Activated CD4-positive, alpha-beta T cell treated with anti-CD3 and anti-CD28 coated beads, Interleukin-2, amount 50 U/mL, for 24 hours (primary cell): ENCODE results near the gene PIEZO1.

Experiments used
- DNase-seq, 2 donors: peaks; one replicate each; pipeline ENCODE4 v3.0.0-alpha.2; 2020; ENCODE audit warnings: low read depth in 1 of 2, low spot score in 1 of 2

Gene PIEZO1

DNA sequence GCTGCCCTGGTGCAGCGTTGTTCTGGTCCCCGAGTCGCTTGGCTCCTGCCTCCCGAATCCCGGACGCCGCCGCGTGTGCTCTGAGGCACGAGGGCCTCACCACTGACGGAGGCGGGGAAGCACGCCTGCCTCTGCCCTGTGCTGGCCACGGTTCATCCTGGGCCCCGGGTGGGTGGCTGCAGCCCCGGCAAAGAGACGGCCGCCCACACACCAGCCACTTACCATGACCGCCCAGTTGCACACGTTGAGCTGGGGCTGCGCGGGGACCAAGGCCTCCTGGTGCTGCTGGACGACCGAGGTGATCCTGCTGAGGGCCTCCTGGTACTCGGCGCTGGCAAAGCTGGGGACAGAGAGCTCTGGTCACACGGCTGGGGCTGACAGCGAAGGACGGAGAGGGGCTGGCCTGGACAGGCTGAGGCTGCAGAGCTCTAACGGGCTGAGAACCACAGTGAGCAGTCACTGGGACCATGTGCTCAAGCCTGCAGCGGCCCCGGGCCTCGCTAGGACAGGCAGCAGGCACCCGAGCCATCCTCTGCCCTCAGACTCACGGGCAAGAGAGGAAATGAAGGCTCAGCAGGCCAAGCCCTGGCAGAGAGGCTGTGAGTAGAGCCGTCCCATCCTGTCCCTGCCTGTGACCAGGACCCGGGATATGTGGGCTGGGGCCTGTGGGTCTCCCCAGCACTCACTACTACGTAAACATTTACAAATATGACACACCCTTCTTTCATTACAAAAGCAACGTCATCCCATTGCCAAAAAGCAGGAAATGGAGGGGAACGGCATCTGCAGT, 33.0 kb upstream of the PIEZO1 start:
- no peak for DNase-seq

DNA sequence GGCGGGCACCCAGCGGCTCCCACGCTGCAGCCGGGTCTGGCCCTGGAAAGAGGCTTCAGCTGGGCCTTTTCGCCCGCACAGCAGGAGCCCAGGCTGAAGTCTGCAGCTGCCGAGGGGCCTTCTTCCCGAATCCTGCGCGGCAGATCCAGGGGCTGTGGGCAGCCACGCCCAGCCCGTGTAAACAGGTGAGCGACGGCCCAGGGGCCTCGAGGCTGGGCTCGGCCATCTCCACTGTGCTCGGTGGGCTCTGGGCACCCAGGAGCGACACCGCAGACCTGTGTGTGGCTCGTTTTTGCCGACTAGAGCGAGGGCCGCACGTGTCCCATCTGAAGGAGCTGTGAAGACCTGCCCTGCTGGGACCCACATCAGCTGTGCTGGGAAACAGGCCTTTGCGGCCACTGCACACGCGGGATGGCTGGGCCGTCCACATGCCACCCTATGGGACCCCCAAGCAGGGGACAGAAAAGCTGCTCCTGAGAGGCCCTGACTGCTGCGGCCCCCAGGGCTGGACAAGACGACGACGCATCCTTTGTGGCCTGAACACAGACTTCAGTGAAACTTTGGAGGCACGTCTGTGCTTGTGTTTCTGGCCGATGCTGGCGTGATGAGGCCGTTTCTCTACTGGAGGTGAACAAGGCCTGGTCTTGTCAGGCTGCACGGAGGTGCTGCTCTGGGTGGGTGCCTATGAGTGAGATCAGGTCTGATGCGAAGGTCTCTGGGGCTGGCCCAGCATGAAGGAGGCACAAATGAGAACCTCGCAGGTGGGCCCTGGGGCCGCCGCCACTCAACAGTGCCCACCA, 31.9 kb upstream of the PIEZO1 start:
- DNase-seq = no peak

DNA sequence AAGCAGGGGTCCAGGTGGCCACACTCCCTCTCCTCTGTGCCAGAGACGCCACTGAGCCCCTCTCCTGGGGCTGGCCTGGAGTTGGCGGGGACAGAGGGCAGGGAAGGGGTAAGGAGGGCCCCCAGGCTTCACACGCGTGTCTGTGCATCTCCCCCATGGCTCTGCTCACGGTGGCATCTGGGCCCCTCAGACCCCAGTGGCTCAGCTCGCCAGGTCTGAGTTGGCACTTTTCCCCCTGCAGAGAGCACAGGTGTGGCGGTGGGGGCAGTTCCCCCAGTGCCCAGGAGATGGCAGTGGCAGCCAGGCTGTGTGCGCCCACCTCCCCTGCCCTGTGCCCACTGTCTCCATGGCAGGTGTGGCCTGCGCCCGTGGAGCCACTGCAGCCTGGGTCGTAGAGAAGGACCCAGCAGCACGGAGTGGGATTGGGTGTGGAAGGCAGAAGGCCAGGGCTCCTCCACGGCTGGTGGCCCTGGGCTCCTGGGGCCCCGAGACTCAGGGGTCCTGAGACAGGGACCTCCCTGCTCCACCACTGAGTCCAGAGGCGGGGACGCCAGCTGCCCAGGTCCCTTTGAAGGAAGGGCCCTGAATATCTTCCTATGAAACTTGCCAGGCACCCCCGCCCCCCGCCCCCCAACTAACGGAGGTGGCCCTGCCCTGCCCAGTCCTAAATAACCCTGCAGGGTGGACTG, 31.0 kb upstream of the PIEZO1 start:
- no peak for DNase-seq

DNA sequence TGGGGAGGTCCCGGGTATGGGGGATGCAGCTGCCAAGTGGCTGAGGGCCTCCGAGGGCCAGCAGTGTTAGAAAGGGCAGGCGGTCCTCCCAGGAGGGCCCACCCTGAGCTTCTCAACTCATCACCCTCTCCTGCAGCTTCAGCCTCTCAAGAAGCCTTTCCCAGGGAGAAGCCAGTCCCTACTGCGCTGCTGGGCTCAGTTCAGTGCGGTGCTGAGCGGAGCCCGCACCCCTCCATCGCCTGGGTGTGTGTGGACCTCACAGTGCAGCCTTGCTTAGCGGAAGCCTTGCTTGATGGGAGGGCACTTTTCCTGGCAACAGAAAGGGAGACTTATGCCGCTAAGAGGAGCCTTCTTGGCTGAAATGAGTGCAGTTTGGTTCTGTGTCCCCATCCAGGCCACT, 30.2 kb upstream of the PIEZO1 start:
- no peak for DNase-seq

DNA sequence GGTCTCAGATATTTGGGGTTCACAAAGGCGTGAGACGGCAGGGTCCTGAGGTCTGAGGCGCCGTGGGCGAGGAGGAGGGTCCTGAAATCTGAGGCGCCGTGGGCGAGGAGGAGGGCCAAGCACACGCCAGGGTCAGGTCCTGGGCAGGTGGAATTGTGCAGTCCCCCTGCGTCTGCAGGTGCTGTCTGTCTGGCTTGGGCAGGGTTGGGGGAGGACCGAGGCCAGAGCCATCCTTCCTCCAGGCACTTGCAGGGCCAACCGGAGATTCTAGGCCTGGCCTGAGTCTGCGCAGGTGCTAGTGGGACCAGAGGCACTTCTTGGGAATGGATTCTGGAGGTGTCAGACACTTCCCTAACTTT, 29.1 kb upstream of the PIEZO1 start:
- no peak for DNase-seq

DNA sequence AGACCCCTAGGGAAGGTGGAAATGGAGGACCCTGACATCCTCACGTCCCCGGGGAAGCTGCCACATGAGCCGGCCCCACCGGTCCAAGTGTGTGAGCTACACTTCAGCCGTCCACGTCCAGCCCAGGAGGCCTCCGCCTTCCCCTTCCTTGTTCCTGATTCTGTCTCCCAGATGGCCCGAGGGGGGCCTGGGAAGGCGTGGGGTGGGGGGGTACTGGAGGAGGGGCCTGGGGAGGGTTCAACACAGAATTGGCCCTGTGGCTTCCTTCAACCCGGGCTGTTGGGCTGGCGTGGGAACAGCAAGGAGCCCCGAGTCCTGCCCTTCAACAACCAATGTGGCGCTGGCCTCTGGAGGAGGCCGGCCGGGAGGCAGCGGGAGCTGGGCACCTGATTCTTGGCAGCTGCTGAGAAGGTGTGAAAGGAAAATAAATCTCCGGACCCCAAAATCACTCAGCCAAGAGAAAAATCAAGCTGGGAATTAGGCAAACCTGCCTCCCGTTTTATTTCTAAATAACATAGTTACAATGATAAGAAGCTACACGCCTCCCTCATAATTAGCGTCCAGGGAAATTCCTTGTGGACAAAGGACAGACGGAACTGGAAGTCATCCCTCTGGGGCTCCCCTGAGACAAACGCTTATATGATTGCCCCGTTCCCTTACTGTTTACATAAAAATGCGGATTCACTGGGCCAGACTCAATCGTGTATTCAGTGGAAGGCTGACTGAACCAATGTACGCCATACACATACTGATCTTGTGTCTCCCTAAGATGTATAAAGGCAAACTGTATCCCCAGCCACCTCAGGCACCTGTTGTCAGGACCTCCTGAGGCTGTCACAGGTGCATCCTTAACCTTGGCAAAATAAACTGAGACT, 28.5 kb upstream of the PIEZO1 start:
- DNase-seq = no peak

DNA sequence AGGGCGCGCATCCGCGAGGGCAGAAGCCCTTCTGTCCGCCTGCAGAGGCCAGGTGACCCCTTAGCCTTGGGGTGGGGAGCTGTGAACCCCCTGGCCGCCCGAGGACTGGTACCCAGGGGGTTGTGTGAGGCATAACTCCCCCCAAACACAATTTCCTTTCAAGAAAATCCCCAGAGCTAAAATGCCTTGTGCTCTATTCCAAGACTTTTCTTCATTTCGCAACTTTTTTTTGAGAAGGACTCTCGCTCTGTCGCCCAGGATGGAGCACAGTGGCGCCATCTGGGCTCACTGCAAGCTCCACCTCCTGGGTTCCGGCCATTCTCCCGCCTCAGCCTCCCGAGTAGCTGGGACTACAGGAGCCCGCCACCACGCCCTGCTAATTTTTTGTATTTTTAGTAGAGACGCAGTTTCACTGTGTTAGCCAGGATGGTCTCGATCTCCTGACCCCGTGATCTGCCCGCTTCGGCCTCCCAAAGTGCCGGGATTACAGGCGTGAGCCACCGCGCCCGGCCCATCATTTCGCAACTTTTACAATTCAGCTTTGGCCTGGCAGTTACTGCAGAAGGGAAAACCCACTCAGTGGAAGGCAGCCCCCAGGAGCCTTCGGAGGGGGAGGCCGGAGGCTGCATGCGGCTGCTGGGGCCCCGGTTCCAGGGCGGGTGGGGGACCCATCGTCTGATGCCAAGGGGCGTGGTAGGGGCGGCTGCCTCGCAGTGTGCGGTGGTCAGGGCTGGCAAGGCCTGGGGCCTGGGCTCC, 27.7 kb upstream of the PIEZO1 start:
- no peak for DNase-seq

DNA sequence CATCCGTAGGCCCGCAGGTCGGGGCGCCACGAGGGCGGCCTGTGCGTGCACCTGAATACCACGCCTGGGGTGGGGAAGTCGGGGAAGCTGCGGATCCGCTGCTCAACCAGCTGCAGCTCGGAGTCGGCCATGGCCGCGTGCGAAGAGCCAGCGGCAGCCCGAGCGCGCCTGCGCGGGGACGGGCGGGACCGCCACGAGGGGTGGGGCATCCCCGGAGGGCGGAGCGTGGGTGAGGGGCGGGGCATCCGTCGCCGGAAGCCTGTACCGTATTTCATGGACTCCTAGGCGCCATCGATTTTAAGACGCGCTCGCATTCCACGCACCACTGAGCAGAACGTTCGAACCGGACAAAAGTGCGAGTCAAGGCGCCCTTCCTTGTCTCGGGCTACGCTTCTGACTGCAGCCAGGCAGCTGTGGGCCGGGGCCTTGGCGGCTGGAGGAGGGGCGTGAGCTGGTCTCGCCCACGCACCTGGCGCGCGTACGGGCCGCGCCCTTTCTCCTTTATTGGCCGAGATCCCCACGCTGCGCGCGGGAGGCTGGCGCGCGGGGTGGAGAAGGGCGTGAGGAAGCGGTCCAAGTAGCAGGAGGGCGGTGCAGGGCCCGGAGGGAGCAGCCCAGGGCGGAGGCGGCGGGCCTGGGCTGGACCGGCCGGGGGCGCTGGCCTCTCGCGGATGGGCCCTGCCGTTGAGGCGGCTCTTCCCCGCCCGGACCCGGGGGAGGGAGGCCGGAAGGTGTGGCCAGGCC, 26.9 kb upstream of the PIEZO1 start, which contains the start of gene APRT:
TSS of gene APRT (minus strand) at position 160 of the 744 bp plus-strand sequence. CDS start at position 131, 29 bp downstream.
- peak; percentile 96 to 99 for DNase-seq

DNA sequence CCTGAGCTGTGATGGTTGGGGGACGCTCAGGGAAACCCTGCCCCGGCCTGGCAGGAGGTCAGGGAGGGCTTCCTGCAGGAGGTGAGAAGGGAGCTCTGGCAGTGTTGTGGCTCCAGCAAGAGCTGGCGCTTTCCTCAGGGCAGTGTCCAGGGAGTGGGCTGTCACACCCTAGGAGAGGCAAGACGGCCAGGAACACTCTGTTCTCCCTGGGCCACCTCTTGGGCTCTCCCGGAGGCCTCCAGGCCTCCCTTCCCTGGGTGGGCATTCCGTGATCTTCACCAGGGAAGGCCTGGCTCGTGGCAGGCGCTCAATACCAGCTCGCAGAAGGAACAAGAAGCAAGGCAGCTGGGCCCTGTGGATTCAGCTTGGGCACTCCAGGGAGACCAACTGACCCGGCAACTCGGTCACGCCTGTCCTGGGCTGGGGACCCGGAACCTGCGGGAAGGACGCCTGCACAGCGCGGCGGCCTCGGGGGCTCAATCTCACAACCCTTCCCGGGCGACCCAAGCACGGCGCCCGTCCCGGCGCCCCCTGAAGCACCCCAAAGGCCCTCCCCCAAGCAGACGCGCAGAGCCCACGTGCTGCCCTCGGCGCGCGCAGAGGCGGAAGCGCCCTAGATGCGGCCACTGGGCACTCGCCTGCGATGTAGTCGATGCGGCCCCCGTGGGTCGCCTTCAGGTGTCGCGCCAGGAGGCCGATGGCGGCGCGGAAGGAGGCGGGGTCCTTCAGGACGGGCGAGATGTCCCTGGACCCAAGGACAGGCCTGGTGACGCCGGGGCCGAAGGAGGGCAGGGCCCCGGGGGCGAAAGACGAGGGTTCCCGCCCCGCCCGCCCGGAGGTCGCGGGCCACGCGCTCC, 26.1 kb upstream of the PIEZO1 start:
- peak in 1 of 2 donors; percentile 59 for DNase-seq

DNA sequence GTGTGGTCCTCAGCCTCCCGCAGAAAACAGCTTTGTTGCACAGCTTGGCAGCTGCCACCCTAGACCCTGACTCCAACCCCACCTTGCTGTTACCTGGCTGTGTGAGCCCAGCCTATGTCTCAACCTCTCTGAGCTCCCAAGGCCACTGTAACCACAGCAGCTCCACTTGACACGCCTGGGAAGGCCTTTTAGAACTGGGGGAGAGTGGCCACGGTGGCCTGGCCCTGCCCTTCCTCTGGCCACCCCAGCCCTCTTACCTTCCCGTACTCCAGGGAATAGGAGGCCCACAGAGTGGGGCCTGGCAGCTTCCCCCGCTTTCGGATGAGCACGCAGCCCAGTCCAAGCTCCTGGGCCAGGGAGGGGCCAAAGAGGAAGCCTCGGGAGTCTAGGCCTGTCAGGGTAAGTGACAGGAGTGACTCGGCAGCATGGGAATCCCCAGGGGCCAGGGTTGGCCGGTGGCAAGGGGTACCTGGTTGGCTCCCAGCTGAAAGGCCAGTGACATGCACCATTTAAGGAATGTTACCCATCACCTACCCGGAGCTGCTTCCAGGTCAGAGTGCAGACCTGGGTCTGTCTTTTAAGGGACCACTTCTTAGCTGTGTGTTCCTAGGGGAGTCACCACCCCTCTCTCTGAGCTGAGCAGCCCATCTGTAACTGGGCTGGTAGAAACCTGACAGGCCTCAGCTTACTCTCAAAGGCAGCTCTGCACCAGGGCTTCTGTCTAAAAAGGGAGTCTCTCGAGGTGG, 25.3 kb upstream of the PIEZO1 start:
- no peak for DNase-seq

DNA sequence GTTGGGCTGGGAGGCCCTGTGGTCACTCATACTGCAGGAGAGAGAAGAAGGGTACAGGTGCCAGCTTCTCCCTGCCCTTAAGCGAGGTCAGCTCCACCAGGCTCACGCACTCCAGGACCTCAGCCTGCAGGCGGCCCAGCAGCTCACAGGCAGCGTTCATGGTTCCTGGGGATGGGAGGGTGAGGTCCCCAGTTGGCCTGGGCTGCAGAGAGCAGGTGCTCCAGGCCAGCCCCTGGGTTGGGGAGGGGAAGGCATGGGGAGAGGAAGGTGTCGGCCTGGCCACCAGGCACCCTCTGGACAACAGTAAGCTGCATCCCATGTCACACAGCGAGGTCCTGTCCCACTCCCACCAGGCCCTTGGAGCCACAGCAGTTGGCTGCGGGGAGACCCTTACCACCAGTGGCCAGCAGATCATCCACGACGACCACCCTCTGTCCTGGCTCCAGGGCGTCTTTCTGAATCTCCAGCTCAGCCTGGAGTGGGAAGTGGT, 24.7 kb upstream of the PIEZO1 start:
- DNase-seq = no peak

DNA sequence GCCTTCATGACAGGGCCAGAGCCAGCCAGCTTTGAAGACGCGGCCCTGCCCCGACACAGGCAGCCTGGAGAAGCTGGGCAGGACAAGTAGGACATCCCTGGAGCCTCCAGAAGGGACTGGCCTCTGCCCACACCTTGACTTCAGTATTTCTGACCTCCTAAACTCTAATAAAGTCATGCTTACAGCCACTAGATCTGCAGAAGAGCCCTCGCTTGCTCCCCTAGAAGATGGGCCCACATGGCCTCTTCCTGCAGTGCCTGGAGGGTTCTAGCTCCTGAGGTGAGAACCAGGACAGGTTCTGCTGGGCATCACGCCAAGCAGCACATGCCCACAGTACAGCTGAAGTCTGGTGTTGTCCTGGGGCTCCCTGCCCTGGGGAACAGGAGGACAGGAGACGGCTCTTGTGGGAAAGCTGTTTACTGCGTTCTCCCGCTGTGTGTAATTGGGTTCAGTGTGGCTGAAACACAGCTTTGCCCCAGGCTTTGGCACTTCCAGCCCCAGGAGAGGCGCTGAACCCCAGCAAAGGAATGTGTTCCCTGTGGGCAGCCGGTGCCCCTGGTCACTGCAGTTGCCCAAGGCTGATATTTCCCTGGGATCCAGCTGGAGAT, 24.2 kb upstream of the PIEZO1 start:
- DNase-seq = no peak

DNA sequence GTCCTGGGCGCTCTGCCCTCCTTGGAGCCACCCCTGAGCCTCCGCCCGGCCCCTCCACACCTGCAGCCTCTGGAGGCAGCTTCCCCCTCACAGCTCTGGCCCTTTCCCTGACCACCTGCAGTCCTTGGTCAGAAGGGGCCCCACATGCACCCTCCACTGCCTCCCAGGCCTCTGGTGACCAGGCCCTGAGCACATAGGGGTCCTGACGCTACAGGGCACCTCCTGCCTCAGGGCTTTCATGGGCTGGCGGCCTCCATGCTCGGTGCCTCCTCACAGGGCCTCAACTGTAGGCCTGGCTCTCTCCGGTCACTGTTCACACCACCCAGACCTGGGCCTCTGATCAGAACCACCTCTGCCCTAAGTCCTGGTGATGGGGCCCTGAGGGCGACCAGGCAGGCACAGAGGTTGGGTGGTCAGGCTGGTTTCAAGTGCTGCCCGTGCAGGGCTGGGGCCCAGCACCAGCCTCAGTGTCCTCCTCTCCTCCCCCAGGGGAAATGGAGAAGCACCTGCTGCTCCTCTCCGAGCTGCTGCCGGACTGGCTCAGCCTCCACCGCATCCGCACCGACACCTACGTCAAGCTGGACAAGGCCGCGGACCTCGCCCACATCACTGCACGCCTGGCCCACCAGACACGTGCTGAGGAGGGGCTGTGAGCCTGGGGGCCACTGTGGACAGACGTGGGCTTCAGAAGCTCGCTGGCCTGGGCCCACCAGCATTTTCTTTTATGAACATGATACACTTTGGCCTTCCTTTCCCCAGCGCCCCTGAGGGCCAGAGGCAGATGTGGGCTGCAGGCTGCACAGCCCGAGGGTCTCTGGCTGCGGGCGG, 22.8 kb upstream of the PIEZO1 start:
- no peak for DNase-seq

DNA sequence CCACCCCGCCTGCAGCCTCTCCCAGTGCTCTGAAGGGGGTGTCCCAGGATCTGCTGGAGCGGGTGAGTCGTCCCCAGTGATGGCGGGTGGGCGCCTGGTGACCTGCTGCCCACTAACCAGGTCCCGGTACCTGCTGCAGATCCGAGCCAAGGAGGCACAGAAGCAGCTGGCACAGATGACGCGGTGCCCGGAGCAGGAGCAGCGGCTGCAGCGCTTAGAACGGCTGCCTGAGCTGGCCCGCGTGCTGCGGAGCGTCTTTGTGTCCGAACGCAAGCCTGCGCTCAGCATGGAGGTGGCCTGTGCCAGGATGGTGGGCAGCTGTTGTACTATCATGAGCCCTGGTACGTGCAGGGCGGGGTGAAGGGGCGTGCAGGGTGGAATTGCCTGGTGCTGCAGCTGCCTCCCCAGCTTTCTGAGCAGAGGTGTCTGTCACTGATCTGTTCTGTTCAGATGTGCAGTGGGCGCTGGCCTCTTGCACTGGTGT, 22.2 kb upstream of the PIEZO1 start:
- no peak for DNase-seq

DNA sequence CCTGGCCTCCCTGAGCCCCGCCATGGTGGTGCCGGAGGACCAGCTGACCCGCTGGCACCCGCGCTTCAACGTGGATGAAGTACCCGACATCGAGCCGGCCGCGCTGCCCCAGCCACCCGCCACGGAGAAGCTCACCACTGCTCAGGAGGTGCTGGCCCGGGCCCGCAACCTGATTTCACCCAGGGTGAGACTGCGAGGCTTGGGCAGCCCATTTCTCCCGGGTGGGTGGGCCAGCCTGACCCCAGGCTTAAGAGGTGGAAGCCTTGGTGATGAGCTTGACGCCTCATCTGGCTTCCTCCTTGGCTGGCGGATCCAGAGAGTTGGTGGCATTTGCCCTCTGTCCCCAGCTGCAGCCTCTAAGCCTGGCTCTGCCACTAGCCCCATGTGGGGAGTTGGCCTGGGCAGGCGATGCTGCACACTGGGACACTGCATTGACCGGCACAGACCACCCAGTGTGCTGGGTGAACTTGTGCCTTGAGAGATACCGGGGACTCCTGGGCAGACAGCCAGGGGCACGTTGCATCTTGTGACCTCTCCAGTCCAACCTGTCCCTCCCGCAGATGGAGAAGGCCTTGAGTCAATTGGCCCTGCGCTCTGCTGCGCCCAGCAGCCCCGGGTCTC, 21.6 kb upstream of the PIEZO1 start:
- DNase-seq = no peak

DNA sequence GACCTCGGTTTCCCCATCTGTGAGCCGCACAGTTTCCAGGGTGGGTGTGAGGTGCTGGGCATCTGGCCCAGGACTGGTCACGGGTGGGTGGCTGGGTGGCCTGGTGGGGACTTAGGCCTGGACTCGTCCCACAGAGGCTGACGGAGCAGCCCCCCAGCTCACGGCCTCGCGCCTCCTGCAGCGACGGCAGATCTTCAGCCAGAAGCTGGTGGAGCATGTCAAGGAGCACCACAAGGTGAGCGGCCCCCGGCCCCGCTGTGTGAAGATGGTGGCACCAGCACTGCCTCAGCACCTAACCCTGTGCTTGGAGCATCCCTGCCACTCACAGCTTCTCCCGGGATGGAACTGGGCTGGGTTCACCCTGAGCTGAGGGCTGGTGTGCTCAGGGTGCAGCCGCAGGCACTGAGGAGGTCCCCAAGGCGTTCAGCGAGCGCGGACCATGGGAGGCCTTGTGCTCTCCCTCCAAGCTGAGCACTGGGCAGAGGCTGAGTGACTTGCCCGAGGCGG, 20.9 kb upstream of the PIEZO1 start:
- DNase-seq = no peak
